Liver (tissue), 3 donors: ENCODE data around the gene RAP1GAP2.

Experiments used
- ATF3 ChIP-seq: IDR thresholded peaks from 2 replicates; pipeline ENCODE4 v1.6.1; 2016; ENCODE audit warnings: antibody characterized with exemption
- EGR1 ChIP-seq, 2 donors: IDR thresholded peaks; 2 replicates each; pipeline ENCODE4 v1.6.1; 2016 to 2018; ENCODE audit warnings: antibody characterized with exemption in 2 of 2, low read depth in 2 of 2
- GABPA ChIP-seq, 2 donors: IDR thresholded peaks in 1 of 2; conservative IDR thresholded peaks in 1 of 2; 2 replicates each; pipeline ENCODE4 v1.6.1; 2016; ENCODE audit warnings: antibody characterized with exemption in 2 of 2, mild to moderate bottlenecking in 1 of 2, moderate library complexity in 1 of 2
- HNF4G ChIP-seq: IDR thresholded peaks from 2 replicates; pipeline ENCODE4 v1.6.1; 2016; ENCODE audit warnings: antibody characterized with exemption
- JUND ChIP-seq, 2 donors: IDR thresholded peaks; 2 replicates each; pipeline ENCODE4 v1.6.1; 2016; ENCODE audit warnings: antibody characterized with exemption in 2 of 2
- RAD21 ChIP-seq, 2 donors: IDR thresholded peaks; 2 replicates each; pipeline ENCODE4 v1.6.1; 2016; ENCODE audit warnings: antibody characterized with exemption in 2 of 2, mild to moderate bottlenecking in 2 of 2
- SP1 ChIP-seq: IDR thresholded peaks from 2 replicates; pipeline ENCODE4 v1.6.1; 2018; ENCODE audit warnings: antibody characterized with exemption, mild to moderate bottlenecking
- TAF1 ChIP-seq: conservative IDR thresholded peaks from 2 replicates; pipeline ENCODE4 v1.6.1; 2016; ENCODE audit warnings: antibody characterized with exemption, mild to moderate bottlenecking
- YY1 ChIP-seq: IDR thresholded peaks from 2 replicates; pipeline ENCODE4 v1.6.1; 2016; ENCODE audit warnings: antibody characterized with exemption, mild to moderate bottlenecking
- ZBTB33 ChIP-seq: IDR thresholded peaks from 2 replicates; pipeline ENCODE4 v1.6.1; 2016; ENCODE audit warnings: antibody characterized with exemption
- TF ChIP-seq, protein P1 (sequence below): fragments of 150-350 bp; IDR thresholded peaks from 2 replicates; pipeline ENCODE4 v1.5.1; 2017; ENCODE audit warnings: improper control_type of control experiment, low read depth, low read length; ENCODE audit not compliant: missing input control
- TF ChIP-seq, protein P2 (sequence below): IDR thresholded peaks from 2 replicates; pipeline ENCODE4 v1.6.1; 2016; ENCODE audit warnings: antibody characterized with exemption
- donor health status: healthy.
- donor health status: healthy.

- TF ChIP-seq YY1: no peak
- no peak for TF ChIP-seq HNF4G
- TF ChIP-seq, protein P1, sequence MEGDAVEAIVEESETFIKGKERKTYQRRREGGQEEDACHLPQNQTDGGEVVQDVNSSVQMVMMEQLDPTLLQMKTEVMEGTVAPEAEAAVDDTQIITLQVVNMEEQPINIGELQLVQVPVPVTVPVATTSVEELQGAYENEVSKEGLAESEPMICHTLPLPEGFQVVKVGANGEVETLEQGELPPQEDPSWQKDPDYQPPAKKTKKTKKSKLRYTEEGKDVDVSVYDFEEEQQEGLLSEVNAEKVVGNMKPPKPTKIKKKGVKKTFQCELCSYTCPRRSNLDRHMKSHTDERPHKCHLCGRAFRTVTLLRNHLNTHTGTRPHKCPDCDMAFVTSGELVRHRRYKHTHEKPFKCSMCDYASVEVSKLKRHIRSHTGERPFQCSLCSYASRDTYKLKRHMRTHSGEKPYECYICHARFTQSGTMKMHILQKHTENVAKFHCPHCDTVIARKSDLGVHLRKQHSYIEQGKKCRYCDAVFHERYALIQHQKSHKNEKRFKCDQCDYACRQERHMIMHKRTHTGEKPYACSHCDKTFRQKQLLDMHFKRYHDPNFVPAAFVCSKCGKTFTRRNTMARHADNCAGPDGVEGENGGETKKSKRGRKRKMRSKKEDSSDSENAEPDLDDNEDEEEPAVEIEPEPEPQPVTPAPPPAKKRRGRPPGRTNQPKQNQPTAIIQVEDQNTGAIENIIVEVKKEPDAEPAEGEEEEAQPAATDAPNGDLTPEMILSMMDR: no peak
- no peak for TF ChIP-seq EGR1 (IDR thresholded peaks at IDR 0.05; ENCODE audit: low read depth in 2 of 2)
- no peak for TF ChIP-seq JUND (IDR thresholded peaks at IDR 0.05)
- TF ChIP-seq GABPA (IDR thresholded peaks at IDR 0.05 in 1 of 2, conservative IDR thresholded peaks at IDR 0.05 in 1 of 2): no peak
- no peak for TF ChIP-seq ATF3
- TF ChIP-seq TAF1: no peak
- no peak for TF ChIP-seq RAD21 (IDR thresholded peaks at IDR 0.05)
- TF ChIP-seq, protein P2, sequence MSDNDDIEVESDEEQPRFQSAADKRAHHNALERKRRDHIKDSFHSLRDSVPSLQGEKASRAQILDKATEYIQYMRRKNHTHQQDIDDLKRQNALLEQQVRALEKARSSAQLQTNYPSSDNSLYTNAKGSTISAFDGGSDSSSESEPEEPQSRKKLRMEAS: no peak
- no peak for TF ChIP-seq ZBTB33
- no peak for TF ChIP-seq SP1
These were observed 46.2 kb downstream of the RAP1GAP2 start for GRCh38 chr17:2842464-2842863.
